ENCODE results near the gene WNT7B. TPM values are rescaled to one million over a fixed set of nuclear protein-coding genes. Genes with fewer than 3 reads are reported as not detected.

WNT7B gene
- total RNA-seq, 1 experiment from 2014 or later, result 13.3 TPM

GRCh38 chr22:45889539-45890350, 87.2 kb downstream of the WNT7B start:
- no peak for DNase-seq (ENCODE audit: low read depth)

GRCh38 chr22:45889093-45889538, 87.8 kb downstream of the WNT7B start:
- DNase-seq (ENCODE audit: low read depth), result no peak

- DNase-seq (ENCODE audit: low read depth), result no peak
Observed at GRCh38 chr22:45888221-45889092, 88.5 kb downstream of the WNT7B start.

GRCh38 chr22:45887202-45888131, 89.5 kb downstream of the WNT7B start:
- DNase-seq (ENCODE audit: low read depth), result no peak

- DNase-seq (ENCODE audit: low read depth), result no peak
Observed at GRCh38 chr22:45886540-45886939, 90.4 kb downstream of the WNT7B start.

GRCh38 chr22:45885941-45886395, 91.0 kb downstream of the WNT7B start:
- DNase-seq (ENCODE audit: low read depth), result no peak

- no peak for DNase-seq (ENCODE audit: low read depth)
Observed at GRCh38 chr22:45885171-45885840, 91.7 kb downstream of the WNT7B start.

GRCh38 chr22:45884201-45885062, 92.5 kb downstream of the WNT7B start:
- DNase-seq (ENCODE audit: low read depth), result peak; percentile 51

- DNase-seq (ENCODE audit: low read depth), result no peak
Observed at GRCh38 chr22:45883811-45884170, 93.2 kb downstream of the WNT7B start.

GRCh38 chr22:45882881-45883810, 93.8 kb downstream of the WNT7B start:
- no peak for DNase-seq (ENCODE audit: low read depth)

GRCh38 chr22:45881524-45881875, 95.5 kb downstream of the WNT7B start:
- no peak for DNase-seq (ENCODE audit: low read depth)

GRCh38 chr22:45880716-45881523, 96.0 kb downstream of the WNT7B start:
- DNase-seq (ENCODE audit: low read depth), result no peak

GRCh38 chr22:45880091-45880715, 96.8 kb downstream of the WNT7B start:
- no peak for DNase-seq (ENCODE audit: low read depth)

GRCh38 chr22:45879552-45879949, 97.4 kb downstream of the WNT7B start:
- DNase-seq (ENCODE audit: low read depth), result no peak

- DNase-seq (ENCODE audit: low read depth), result peak; percentile 3
Observed at GRCh38 chr22:45878901-45879551, 97.9 kb downstream of the WNT7B start.

GRCh38 chr22:45878051-45878781, 98.7 kb downstream of the WNT7B start:
- DNase-seq (ENCODE audit: low read depth), result peak; percentile 2

Data from Daoy (cell line).